ENCODE measurements around the gene VPS8.
"Not testable (repeated sequence)": the region's sequence is repeated elsewhere in the genome, so short reads cannot be mapped to it uniquely, and the experiment has no call there.

VPS8 gene

DNA sequence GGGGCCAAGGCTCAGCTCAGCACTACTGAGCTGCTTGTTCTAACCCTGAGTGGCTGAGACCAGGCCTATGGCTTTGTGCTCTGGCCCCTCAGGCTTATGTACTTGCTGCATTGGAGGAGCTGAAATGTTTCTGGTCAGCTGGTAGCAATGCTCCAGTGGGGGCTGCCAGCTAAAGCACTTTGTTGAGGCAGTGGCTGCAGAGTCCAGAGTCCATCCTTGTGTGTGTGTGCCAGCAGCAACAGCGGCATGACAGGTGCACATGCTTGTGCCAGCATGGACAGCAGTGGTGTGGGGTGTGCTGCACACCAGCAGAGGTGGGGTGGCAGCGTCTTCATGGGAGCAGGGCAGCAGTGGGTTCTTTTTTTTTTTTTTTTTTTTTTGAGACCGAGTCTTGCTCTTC lies 169.1 kb downstream of the VPS8 start:
- DNase-seq (ENCODE audit: low read depth in 2 of 2) = no peak

DNA sequence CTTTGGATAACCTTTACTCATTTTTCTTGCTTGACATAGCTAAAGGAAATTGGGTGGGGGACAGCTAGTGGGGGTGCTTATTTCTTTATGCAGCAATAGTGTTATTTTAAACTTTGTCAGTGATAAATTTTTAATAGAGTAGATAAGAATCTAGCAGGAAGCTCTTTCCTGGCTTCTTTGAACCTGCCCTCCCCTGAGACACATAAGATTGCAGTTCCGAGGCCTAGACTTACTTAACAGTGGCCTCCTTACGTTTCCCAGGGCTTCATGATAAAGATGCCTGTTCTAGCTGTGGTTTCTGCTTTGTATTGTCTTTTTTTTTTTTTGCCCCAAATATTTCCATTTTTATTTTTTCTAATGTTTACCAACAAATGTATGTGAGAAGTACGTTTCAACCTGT lies 170.1 kb downstream of the VPS8 start:
- no peak for DNase-seq (ENCODE audit: low read depth in 2 of 2)

- DNase-seq (ENCODE audit: low read depth in 2 of 2) = no peak
Observed at GRCh38 chr3:184985586-184985985, 173.6 kb downstream of the VPS8 start.

GRCh38 chr3:184986366-184986889 lies 174.5 kb downstream of the VPS8 start:
- no peak for DNase-seq (ENCODE audit: low read depth in 2 of 2)

GRCh38 chr3:184993394-184993793 lies 181.4 kb downstream of the VPS8 start:
- DNase-seq (ENCODE audit: low read depth in 2 of 2) = no peak

- DNase-seq (ENCODE audit: low read depth in 2 of 2) = not testable (repeated sequence)
Observed at GRCh38 chr3:185003876-185004275, 191.9 kb downstream of the VPS8 start.

DNA sequence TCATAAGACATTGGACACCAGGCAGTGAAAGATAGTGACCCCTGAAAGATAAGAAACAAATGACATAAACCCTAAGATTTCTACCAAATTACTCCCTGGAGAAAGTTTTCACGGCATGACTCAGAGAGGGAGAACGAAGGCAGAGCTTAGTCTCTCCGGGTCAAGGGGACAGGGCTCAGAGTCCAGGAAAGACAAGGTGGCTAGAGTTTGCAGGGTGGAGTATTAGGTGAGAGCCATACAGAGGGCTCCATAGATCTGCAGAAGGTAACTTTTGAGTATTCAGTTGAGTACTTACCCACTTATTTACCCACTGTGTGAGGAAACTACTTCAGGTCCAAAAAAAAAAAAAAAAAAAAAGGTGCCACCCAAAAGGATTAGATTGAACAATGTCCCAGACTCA lies 197.7 kb downstream of the VPS8 start:
- no peak for DNase-seq (ENCODE audit: low read depth in 2 of 2)

DNA sequence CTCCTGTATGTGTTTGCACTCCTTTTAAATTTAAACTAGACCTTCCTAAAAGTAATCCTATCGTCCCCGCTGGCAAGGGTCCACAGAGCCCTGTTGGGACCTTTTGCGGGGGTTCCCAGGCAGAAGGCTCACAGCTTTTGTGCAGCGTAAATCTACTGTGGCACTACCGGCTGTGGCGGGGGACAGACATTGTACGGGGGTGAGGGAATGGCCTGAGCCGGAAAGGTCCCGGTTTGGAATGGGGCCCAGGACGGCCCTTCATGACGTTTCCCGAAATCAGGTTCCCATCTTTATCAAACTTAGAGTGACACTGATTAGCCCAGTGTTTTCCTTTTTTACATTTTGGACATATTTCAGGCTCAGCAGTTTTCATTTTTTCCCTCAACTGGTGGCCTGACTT lies 205.6 kb downstream of the VPS8 start:
- not testable (repeated sequence) for DNase-seq (ENCODE audit: low read depth in 2 of 2)

GRCh38 chr3:185017996-185018395 lies 206.0 kb downstream of the VPS8 start:
- DNase-seq (ENCODE audit: low read depth in 2 of 2) = not testable (repeated sequence)

DNA sequence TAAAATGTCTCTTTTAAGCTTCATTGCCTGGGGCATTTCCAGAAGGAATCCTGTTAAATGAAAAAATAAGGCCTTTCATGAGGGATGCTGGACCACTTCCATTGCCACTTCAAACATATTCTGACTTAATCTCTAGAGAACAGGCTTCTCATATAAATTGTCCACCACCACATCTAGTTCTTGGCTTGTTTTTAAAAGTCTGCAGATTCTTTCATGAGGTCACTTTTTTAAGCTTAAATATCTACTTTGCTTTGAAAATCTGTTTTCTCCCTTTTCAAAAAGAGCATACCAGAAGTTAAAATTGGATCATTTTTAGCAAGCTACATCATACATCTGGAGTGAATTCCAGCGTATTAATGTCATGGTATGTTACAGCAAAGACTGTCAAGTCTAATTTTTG lies 209.3 kb downstream of the VPS8 start:
- DNase-seq (ENCODE audit: low read depth in 2 of 2) = no peak

GRCh38 chr3:185024406-185024805 lies 212.4 kb downstream of the VPS8 start:
- no peak for DNase-seq (ENCODE audit: low read depth in 2 of 2)

GRCh38 chr3:185024966-185025365 lies 213.0 kb downstream of the VPS8 start:
- DNase-seq (ENCODE audit: low read depth in 2 of 2) = no peak

DNA sequence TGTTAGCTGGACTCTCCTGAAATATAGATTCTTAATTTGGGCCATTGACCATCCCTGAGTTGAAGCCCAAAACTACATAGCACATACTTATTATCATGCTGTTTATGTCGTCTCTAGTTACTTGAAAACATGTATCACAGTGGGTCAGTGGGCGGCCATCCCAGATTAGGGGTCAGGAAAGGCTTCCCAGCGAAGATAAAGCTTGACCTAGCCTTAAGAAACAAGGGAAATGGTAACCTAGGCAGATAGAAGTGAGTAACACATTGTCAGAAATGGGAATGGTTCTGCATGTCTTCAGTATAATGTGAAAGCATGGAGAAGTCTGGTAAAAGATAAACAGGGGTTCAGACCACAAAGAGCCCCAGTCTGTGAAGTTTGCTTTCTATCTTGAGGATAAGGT lies 216.2 kb downstream of the VPS8 start:
- DNase-seq (ENCODE audit: low read depth in 2 of 2) = no peak

DNA sequence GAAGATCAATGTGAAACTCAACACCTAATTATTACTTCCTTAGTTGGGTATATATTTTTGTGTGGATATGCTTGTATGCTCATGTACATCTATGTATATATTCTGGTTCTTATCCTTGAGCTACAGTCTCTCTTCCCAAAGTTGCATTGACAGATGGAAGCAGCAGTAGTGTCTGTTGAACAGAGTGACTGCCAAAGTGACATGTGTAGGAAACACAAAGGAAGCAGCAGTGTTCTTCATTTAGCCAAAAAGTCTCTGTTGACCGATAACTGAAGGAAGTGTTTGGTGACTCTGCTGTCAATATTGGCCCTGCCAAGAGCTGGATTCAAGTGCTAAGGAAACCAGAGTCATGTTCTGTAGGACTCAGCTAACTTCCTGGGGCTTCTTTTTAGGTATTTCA lies 217.1 kb downstream of the VPS8 start:
- no peak for DNase-seq (ENCODE audit: low read depth in 2 of 2)

- no peak for DNase-seq (ENCODE audit: low read depth in 2 of 2)
Observed at GRCh38 chr3:185030399-185030798, 218.4 kb downstream of the VPS8 start.

DNA sequence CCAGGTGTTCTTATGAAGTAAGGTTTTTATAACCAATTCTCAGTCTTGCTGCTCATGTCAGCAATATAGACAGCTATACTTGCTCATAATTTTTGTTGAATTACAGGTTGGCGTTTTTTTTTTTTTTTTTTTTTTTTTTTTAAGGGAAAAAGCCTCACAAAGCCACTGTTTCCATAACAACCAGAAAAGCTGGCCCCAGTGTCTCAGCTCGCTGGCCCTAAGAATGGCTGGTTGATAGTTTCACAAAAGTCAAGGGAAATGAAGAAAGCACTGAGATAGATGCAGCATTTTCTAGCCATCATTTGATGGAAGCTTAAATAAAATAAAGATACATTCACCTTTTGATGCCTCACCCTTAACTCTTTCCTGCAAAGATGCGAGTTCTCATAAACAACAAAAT lies 219.0 kb downstream of the VPS8 start:
- DNase-seq (ENCODE audit: low read depth in 2 of 2) = no peak

DNA sequence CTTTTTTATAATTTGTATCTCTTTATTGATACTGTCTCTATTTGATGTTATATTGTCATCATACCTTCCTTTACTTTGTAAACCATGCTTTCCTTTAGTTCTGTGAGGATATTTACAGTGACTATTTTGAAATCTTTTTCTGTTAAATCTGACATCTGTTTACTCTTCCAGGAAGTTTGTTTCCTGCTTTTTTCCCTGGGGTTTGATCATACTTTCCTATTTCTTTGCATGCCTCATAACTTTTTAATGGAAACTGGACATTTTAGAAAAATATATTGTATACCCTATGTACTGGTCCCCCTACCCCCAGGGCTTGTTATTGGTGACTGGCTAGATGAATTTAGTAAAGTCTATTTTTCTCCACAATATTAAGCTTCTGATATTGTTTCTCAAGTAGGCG lies 225.8 kb downstream of the VPS8 start:
- DNase-seq (ENCODE audit: low read depth in 2 of 2) = no peak

DNA sequence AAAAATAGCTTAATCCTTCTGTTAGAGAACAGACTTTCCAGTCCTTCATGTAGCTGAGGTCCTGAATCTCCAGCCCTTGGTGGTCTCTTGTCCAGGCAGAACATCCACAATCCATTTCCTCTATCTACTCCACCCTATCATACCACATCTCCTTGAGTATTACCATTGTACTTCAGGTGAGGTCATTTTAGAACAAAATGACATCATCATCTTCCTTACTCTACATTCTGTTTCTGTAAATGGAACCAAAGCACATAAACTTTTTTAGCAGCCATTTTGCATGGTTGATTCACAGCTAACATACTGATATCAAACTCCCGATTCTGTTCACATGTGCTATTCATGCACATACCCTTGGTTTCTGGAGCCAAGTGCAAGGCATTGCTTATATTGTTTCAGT lies 228.5 kb downstream of the VPS8 start:
- DNase-seq (ENCODE audit: low read depth in 2 of 2) = no peak

GRCh38 chr3:185041540-185041939 lies 229.6 kb downstream of the VPS8 start:
- DNase-seq (ENCODE audit: low read depth in 2 of 2) = no peak

GRCh38 chr3:185042312-185043050 lies 230.5 kb downstream of the VPS8 start:
- DNase-seq (ENCODE audit: low read depth in 2 of 2) = no peak

- DNase-seq (ENCODE audit: low read depth in 2 of 2) = no peak
Observed at GRCh38 chr3:185046164-185046515, 234.2 kb downstream of the VPS8 start.

DNA sequence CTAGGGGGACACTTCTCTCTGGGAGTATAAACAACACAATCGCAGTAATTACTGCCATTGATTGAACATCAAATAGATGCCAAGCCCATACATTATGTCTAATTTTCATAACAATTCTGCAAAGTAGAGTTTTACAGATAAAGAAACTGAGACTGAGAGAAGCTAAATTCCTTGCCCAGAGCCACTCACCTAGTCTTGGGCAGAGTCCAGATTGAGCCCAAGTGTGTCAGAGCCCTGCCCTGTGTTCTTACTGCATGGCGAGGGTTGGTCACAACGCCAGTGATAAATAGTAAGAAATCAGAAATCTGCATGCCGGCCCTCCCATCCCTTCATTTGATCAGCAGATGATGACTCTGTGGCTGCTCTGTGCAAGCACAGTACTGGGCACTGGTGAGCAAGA lies 234.6 kb downstream of the VPS8 start:
- DNase-seq (ENCODE audit: low read depth in 2 of 2) = no peak

- no peak for DNase-seq (ENCODE audit: low read depth in 2 of 2)
Observed at GRCh38 chr3:185049710-185050109, 237.7 kb downstream of the VPS8 start.

DNA sequence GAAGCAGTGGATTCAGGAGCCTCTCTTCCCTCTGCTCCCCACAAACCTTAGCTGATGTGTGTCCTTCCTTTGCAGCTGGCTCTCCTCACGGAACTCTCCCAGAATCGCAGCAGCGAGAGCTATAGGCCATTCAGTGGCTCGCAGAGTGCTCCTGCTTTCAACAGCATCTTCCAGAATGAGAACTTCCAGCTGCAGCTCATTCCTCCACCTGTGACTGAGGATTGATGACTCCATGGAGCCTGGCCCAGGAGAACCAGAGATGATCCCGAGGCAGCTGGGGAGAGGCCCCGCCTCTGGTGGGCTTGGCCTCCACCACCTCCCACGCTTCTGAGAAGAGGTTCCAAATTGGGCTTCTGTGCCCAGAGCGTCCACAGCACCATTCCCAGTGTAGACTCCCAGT lies 239.8 kb downstream of the VPS8 start:
- no peak for DNase-seq (ENCODE audit: low read depth in 2 of 2)

All from activated CD4-positive, alpha-beta T cell treated with anti-CD3 and anti-CD28 coated beads for 24 hours (primary cell).